ENCODE data around the gene CD27.

Gene CD27

GRCh38 chr12:6452245-6452943, 7.6 kb downstream of the CD27 start:
- no peaks in the 10 kb centered on the region for H3K36me3 ChIP-seq (ENCODE audit: insufficient read depth, low read length)
- H3K27me3 ChIP-seq (ENCODE audit: insufficient read depth, low read length), result no peaks in the 10 kb centered on the region
- H3K79me2 ChIP-seq (ENCODE audit: control insufficient read depth, insufficient read depth, low read length, unreplicated experiment), result peaks cover 23% of the 10 kb centered on the region
- peak overlapping the region; percentile 70 for H3K27ac ChIP-seq (ENCODE audit: low read depth, low read length)
- H3K4me3 ChIP-seq (ENCODE audit: low read depth, low read length), result peak overlapping the region; percentile 79
- H2AFZ ChIP-seq (ENCODE audit: low read length, unreplicated experiment), result peak overlapping the region; percentile 96
- peaks cover 16% of the 10 kb centered on the region for H3K4me1 ChIP-seq (ENCODE audit: control insufficient read depth, insufficient read depth, low read length, unreplicated experiment)

GRCh38 chr12:6452944-6453630, 8.3 kb downstream of the CD27 start:
- Histone ChIP-seq H3K27me3 (ENCODE audit: insufficient read depth, low read length) (no peaks in the 10 kb centered on the region), H2AFZ (ENCODE audit: low read length, unreplicated experiment) (no peak overlapping the region), H3K4me3 (ENCODE audit: low read depth, low read length) (peak overlapping the region; percentile 79), H3K4me1 (ENCODE audit: control insufficient read depth, insufficient read depth, low read length, unreplicated experiment) (peaks cover 16% of the 10 kb centered on the region), H3K79me2 (ENCODE audit: control insufficient read depth, insufficient read depth, low read length, unreplicated experiment) (peaks cover 23% of the 10 kb centered on the region), H3K36me3 (ENCODE audit: insufficient read depth, low read length) (peaks cover 4% of the 10 kb centered on the region; the same call in 1 of the 2 replicates), H3K27ac (ENCODE audit: low read depth, low read length) (0 out of 2 replicates have a peak overlapping the region, but pooled peaks have one; percentile 70)

- peaks cover 7% of the 10 kb centered on the region for H3K79me2 ChIP-seq (ENCODE audit: control insufficient read depth, insufficient read depth, low read length, unreplicated experiment)
- peaks cover 14% of the 10 kb centered on the region; the same call in 1 of the 2 replicates for H3K36me3 ChIP-seq (ENCODE audit: insufficient read depth, low read length)
- H3K27ac ChIP-seq (ENCODE audit: low read depth, low read length), result no peak overlapping the region
Observed at GRCh38 chr12:6457220-6457945, 12.6 kb downstream of the CD27 start.

GRCh38 chr12:6458281-6459003, 13.7 kb downstream of the CD27 start:
- no peaks in the 10 kb centered on the region for H3K4me1 ChIP-seq (ENCODE audit: control insufficient read depth, insufficient read depth, low read length, unreplicated experiment)
- no peak overlapping the region for H3K27ac ChIP-seq (ENCODE audit: low read depth, low read length)
- H3K79me2 ChIP-seq (ENCODE audit: control insufficient read depth, insufficient read depth, low read length, unreplicated experiment), result no peaks in the 10 kb centered on the region
- H3K27me3 ChIP-seq (ENCODE audit: insufficient read depth, low read length), result no peaks in the 10 kb centered on the region
- H2AFZ ChIP-seq (ENCODE audit: low read length, unreplicated experiment), result no peak overlapping the region
- H3K36me3 ChIP-seq (ENCODE audit: insufficient read depth, low read length), result peaks cover 21% of the 10 kb centered on the region; the same call in 1 of the 2 replicates
- no peak overlapping the region for H3K4me3 ChIP-seq (ENCODE audit: low read depth, low read length)

More at GRCh38 chr12:6457220-6457945, 12.6 kb downstream of the CD27 start:
- Histone ChIP-seq H3K4me3 (ENCODE audit: low read depth, low read length) (no peak overlapping the region), H3K4me1 (ENCODE audit: control insufficient read depth, insufficient read depth, low read length, unreplicated experiment) (peaks cover 7% of the 10 kb centered on the region), H2AFZ (ENCODE audit: low read length, unreplicated experiment) (no peak overlapping the region), H3K27me3 (ENCODE audit: insufficient read depth, low read length) (no peaks in the 10 kb centered on the region)

GRCh38 chr12:6459004-6459337, 14.2 kb downstream of the CD27 start:
- H3K4me1 ChIP-seq (ENCODE audit: control insufficient read depth, insufficient read depth, low read length, unreplicated experiment), result no peaks in the 10 kb centered on the region
- peaks cover 21% of the 10 kb centered on the region; the same call in 1 of the 2 replicates for H3K36me3 ChIP-seq (ENCODE audit: insufficient read depth, low read length)
- no peaks in the 10 kb centered on the region for H3K79me2 ChIP-seq (ENCODE audit: control insufficient read depth, insufficient read depth, low read length, unreplicated experiment)
- H3K4me3 ChIP-seq (ENCODE audit: low read depth, low read length), result no peak overlapping the region
- no peaks in the 10 kb centered on the region for H3K27me3 ChIP-seq (ENCODE audit: insufficient read depth, low read length)
- H2AFZ ChIP-seq (ENCODE audit: low read length, unreplicated experiment), result no peak overlapping the region
- no peak overlapping the region for H3K27ac ChIP-seq (ENCODE audit: low read depth, low read length)

- Histone ChIP-seq H3K27ac (ENCODE audit: low read depth, low read length) (no peak overlapping the region), H3K79me2 (ENCODE audit: control insufficient read depth, insufficient read depth, low read length, unreplicated experiment) (no peaks in the 10 kb centered on the region)
Observed at GRCh38 chr12:6460751-6461371, 16.1 kb downstream of the CD27 start.

GRCh38 chr12:6461401-6462233, 16.9 kb downstream of the CD27 start:
- no peaks in the 10 kb centered on the region for H3K27me3 ChIP-seq (ENCODE audit: insufficient read depth, low read length)
- no peak overlapping the region for H3K4me3 ChIP-seq (ENCODE audit: low read depth, low read length)
- no peak overlapping the region for H3K27ac ChIP-seq (ENCODE audit: low read depth, low read length)
- no peak overlapping the region for H2AFZ ChIP-seq (ENCODE audit: low read length, unreplicated experiment)
- peaks cover 26% of the 10 kb centered on the region for H3K36me3 ChIP-seq (ENCODE audit: insufficient read depth, low read length)
- no peaks in the 10 kb centered on the region for H3K4me1 ChIP-seq (ENCODE audit: control insufficient read depth, insufficient read depth, low read length, unreplicated experiment)
- peaks cover 6% of the 10 kb centered on the region for H3K79me2 ChIP-seq (ENCODE audit: control insufficient read depth, insufficient read depth, low read length, unreplicated experiment)

More at GRCh38 chr12:6460751-6461371, 16.1 kb downstream of the CD27 start:
- no peaks in the 10 kb centered on the region for H3K27me3 ChIP-seq (ENCODE audit: insufficient read depth, low read length)
- H3K4me1 ChIP-seq (ENCODE audit: control insufficient read depth, insufficient read depth, low read length, unreplicated experiment), result no peaks in the 10 kb centered on the region
- H3K36me3 ChIP-seq (ENCODE audit: insufficient read depth, low read length), result peaks cover 26% of the 10 kb centered on the region
- H3K4me3 ChIP-seq (ENCODE audit: low read depth, low read length), result no peak overlapping the region
- no peak overlapping the region for H2AFZ ChIP-seq (ENCODE audit: low read length, unreplicated experiment)

- Histone ChIP-seq H3K79me2 (ENCODE audit: control insufficient read depth, insufficient read depth, low read length, unreplicated experiment) (peaks cover 6% of the 10 kb centered on the region), H3K4me1 (ENCODE audit: control insufficient read depth, insufficient read depth, low read length, unreplicated experiment) (no peaks in the 10 kb centered on the region), H3K36me3 (ENCODE audit: insufficient read depth, low read length) (peaks cover 26% of the 10 kb centered on the region), H3K27ac (ENCODE audit: low read depth, low read length) (no peak overlapping the region), H2AFZ (ENCODE audit: low read length, unreplicated experiment) (no peak overlapping the region), H3K4me3 (ENCODE audit: low read depth, low read length) (no peak overlapping the region), H3K27me3 (ENCODE audit: insufficient read depth, low read length) (no peaks in the 10 kb centered on the region)
Observed at GRCh38 chr12:6462234-6462995, 17.7 kb downstream of the CD27 start.

GRCh38 chr12:6463216-6463615, 18.5 kb downstream of the CD27 start:
- peaks cover 5% of the 10 kb centered on the region for H3K4me1 ChIP-seq (ENCODE audit: control insufficient read depth, insufficient read depth, low read length, unreplicated experiment)
- H3K79me2 ChIP-seq (ENCODE audit: control insufficient read depth, insufficient read depth, low read length, unreplicated experiment), result peaks cover 6% of the 10 kb centered on the region
- no peaks in the 10 kb centered on the region for H3K27me3 ChIP-seq (ENCODE audit: insufficient read depth, low read length)
- H3K4me3 ChIP-seq (ENCODE audit: low read depth, low read length), result no peak overlapping the region
- H2AFZ ChIP-seq (ENCODE audit: low read length, unreplicated experiment), result no peak overlapping the region
- H3K36me3 ChIP-seq (ENCODE audit: insufficient read depth, low read length), result peaks cover 22% of the 10 kb centered on the region
- no peak overlapping the region for H3K27ac ChIP-seq (ENCODE audit: low read depth, low read length)

Measured in ACC112 (cell line).